Jurkat, Clone E6-1 (cell line): ENCODE data around the gene IL22.

Source experiments
- DNase-seq: peaks from one replicate; pipeline ENCODE4 v3.0.0-alpha.2; 2011; ENCODE audit warnings: low read depth, low spot score
- H3K4me3 ChIP-seq: 2 replicates; pipeline ENCODE4 v1.5.1; 2011; ENCODE audit warnings: mild to moderate bottlenecking, low read length, control low read depth, moderate library complexity

IL22 gene

DNA sequence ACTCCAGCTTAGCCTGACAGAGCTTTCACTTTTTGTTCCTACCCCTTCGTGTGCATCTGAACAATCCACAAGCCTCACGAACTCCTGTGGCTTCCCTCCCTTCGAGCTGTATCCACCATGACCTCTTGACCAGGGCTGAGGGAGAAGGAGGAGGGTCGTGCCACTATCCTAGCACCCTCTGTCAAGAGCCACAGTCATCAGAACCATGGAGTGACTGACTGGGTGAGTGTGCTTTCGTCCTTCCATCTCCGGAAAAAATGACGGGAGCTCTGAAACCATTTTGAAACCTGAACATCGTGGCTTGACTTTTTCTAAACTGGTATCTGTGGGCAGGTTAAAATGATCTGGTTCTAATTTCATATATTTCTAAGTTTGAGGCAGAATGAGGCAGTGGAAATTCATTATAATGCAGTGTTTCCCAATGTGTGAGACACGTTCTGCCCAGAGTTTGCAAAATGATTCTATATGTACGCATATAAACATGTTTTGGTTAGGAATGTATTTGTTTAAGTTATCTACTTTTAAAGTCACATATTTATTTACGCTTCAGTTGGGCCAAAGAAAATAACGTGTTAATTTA is 54.8 kb downstream of the IL22 start:
- H3K4me3 ChIP-seq = no peak overlapping the region
- DNase-seq = no peak
